HG03135 (cell line): ENCODE measurements around the gene SLC17A1.
"Not testable (repeated sequence)": the region's sequence is repeated elsewhere in the genome, so short reads cannot be mapped to it uniquely, and the experiment has no call there.

Source experiments
- ATAC-seq: cut with Tn5 transposase; IDR thresholded peaks from one replicate; pipeline ENCODE4 v1.9.1; 2021; ENCODE audit warnings: mild to moderate bottlenecking, moderate library complexity; ENCODE audit not compliant: unreplicated experiment

SLC17A1 gene

DNA sequence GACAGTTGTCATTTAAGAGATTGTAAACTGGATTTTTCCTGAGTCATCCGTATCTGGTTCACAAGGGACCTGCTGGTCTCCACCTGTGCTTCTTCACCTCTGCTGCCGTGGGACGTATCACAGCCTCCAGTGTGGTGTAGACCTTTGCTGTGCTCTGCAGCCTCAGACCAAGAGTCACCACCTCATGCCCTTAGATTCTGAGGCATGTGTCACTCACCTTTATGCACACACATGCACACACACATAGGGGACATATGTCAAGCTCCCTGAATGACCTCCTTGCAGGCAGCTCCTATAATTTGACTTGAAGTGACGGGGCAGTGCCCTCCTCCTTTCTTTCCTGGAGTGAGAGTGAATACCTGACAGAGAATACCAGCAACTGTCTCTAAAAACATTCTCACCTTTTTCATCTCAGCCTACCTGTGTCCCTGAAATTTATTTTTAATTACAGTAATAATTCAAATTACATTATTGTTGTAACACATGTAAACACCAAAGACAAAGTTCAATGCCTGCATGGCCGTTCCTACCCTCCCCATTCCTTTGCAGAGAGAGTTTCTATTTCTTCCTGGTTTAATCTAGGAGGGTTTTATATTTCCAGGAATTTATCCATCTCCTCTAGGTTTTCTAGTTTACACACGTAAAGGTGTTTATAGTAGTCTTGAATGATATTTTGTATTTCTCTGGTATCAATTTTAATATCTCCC lies 73.8 kb downstream of the SLC17A1 start:
- no peak for ATAC-seq

DNA sequence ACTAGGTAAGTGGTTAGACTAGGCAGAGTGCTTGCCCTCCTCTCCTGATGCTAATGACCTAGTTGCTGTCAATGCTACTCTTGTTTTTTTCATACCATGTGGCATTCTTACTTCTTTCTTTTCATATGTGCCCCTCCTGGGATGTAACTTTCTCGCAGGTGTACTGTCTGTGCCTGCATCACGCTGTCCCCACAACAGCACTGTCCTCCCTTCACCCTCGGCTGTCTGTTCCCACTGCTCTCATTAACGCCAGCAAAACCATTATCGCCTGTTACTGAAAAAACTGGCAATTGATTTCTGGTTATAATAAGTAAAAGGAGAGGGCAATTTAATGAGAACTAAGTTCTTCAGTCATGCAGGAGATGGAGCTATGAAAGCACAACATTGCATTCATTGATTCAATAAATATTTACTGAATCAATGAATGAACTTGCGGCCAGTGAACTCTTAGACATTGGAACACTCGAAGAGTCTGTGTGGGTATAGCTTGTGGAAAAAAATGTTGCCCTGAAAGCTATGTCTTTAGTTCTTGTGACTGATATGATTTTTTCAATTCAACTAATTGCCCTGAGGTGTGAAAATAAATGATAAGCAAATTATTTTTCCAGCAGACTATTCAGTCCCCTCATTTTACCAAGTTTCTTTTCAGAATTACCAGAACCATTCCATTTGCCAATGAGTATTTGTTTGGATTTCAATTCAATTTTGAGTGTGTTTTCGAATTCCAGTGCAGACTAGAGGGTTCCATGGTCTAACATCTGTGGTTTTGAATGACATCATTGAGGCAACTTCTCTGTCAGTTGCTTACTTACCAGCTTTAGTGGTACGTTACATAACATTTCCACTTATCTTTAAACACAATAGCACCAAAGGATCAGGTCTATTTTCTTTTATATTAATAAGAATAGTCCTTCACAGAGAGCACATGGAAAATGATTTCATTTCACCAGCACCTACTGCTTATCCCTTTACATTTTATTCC lies 75.2 kb downstream of the SLC17A1 start:
- ATAC-seq: no peak

DNA sequence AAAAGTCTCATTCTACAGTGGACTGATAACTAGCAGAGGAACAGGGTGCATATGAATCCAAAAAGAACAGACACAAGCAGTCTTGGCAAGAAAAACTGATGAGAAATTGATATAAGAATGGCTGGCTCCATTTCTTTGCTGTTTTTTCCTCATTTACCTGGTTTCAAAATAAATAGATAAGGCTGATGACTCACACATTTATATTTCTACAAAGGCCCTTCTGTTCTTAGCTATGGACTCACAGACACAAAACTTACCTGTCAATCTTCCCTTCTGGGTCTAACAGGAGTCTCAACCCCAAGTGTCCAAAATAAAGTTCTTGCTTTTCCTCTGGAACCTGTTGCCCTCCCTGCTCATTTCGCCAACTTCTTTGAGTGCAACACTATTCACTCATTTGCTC lies 76.4 kb downstream of the SLC17A1 start:
- no peak for ATAC-seq

DNA sequence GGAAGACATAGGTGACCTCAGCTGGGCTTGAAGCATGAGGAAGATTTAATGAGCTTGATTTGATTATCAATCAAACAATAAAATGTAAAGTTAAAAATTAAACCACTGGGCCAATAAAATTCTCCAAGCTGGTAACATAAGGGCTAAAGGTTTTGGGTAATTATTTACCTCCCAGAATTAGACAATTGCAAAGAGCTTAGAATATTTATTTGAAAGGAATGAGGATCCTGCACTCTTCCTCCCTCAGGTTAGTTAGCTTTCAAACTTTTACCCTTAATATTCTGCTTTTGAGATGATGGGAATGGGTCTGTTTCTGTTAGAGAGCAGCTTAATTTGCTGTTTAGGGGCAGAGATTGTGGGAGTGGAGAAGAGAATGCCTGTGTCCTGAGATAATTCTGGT lies 77.3 kb downstream of the SLC17A1 start, which contains the start of gene SLC17A4:
SLC17A4 (plus strand) TSS at position 208 of the 400 bp plus-strand sequence. CDS start 7,221 bp downstream, outside the sequence.
- ATAC-seq: no peak

DNA sequence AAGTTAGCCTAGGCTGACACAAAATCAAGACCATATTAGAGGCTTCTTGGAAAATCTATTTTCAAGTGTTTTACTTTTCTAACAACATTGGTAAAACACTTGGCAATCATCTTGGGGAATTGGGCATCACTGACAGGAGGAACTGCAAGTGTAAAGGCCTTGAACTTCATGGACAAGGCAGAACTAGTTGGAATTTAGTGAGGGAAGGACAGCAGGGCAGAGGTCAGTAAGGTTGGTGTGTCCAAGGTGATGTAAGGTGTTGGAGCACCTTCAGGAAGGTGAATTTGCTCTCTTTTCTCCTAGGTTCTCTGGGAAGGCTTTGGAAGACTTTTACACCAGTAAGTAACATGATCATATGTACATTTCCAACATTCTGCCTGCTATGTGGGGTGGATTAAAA lies 78.8 kb downstream of the SLC17A1 start:
- no peak for ATAC-seq

DNA sequence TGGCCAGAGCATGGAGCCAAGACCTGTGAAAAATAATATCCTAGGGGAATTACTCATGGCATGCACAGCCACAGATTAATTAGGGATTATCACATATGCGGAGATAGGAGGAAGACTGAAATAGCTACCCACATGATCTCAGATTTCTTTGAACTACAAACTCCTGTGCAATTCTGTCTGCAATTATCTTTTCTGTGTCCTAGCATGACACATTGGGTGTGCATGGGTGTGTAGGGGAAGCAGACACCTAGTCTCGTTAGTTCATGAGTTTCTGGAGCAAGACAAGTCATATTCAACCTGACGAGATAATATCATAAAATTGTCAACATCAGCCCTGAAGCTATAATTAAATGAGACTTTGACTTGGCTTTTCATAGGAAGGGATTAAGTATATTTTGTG lies 80.9 kb downstream of the SLC17A1 start:
- ATAC-seq: no peak

DNA sequence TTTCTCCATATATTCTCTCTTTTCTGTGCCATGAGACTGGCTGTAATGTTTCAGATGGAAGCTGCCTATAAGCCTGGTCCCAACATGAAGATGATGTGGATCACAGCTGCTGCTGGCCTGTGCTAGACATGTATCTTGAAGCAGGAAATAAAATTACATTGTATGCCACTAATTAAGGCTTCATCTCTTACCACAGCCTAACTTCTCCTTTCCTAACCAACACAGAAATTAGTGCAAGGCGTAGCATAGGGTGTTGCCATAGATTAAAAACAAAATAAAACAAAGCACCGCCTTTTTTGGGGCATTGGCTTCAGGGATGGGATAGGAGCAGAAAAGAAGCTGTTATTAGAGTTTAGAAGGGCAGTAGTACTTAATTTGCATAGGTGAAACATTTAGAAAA lies 82.0 kb downstream of the SLC17A1 start:
- no peak for ATAC-seq

DNA sequence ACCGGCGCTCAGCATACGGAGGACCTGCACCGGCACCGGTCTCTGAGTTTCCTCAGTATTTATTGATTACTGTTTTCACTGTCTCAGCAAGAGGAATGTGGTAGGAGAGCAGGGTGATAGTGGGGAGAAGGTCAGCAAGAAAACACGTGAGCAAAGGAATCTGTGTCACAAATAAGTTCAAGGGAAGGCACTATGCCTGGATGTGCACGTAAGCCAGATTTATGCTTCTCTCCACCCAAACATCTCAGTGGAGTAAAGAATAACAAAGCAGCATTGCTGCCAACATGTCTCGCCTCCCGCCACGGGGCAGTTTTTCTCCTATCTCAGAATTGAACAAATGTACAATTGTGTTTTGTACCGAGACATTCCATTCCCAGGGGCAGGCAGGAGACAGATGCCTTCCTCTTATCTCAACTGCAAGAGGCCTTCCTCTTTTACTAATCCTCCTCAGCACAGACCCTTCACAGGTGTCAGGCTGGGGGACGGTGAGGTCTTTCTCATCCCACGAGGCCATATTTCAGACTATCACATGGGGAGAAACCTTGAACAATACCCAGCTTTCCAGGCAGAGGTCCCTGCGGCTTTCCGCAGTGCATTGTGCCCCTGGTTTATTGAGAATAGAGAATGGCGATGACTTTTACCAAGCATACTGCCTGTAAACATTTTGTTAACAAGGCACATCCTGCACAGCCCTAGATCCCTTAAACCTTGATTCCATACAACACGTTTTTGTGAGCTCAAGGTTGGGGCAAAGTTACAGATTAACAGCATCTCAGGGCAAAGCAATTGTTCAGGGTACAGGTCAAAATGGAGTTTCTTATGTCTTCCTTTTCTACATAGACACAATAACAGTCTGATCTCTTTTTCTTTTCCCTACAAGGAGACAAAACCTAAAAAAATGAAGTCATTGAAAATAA lies 83.0 kb downstream of the SLC17A1 start:
- not testable (repeated sequence) for ATAC-seq

DNA sequence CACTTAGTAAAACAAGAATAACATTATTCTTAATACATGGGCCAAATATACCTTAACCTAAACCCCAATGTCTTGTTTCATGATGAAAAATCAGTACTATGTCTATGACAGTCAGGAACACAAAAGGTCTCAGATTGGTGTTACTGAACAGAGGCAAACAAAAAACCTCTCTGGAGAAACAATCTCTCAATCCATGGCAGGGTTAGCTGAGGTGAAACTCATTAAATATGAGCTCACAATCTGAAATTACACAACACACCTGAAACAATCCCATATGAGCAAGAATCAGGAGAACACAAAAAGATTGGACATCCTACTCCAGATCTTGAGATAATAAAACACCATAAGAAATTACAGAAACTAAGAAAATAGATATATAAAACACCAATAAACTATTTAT lies 83.8 kb downstream of the SLC17A1 start:
- ATAC-seq: no peak

DNA sequence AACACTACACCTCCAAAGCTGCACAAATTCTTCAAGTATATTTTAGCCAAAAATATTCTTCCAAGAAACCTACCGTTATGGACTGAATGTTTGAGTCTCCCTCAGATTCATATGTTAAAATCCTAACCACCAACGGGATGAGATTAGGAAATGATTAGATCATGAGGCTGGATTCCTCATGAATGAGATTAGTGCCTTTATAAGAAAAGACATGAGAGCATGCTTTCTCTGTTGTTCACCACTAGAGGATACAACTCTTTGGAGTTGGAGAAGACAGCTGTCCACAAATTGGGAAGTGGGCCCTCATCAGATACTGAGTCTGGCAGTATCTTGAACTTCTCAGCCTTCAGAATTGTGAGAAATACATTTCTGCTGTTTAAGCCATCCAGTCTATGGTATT lies 84.4 kb downstream of the SLC17A1 start:
- no peak for ATAC-seq

DNA sequence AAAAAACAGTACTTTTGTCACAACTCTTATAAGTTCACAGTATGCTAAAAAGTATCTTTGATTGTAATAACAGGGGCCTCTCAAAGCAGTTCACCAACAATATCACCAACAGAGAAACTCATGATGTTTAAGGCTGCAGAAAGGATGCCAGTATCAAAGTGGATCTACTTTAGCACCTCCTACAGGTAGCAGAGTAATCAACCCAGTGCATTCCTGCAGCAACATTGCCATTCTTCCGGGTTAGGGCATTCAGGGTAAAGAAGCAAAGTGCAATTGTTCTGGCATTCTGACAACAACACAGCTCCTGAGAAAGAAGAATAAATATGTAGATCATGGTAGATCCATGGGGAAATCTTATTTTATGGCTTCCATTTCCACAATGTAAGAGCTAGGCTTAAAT lies 84.9 kb downstream of the SLC17A1 start:
- no peak for ATAC-seq

DNA sequence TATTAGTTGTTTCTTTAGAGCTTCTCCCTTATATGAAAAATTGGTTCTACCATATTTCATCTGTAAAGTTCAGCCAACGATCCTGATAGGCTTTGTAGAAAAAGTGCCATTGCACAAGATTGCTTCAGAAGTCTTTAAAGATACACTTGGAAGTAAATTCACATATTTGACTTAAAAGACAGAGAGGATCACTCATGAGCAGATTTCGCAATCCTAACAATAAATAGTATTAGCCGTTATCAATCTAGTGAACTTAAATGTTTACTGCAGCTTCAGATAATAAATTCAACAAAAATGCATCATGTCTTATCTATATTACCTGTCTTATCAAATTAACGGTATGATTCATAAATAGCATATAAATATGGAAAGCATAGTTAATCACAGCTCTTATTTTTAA lies 86.0 kb downstream of the SLC17A1 start:
- ATAC-seq: no peak

DNA sequence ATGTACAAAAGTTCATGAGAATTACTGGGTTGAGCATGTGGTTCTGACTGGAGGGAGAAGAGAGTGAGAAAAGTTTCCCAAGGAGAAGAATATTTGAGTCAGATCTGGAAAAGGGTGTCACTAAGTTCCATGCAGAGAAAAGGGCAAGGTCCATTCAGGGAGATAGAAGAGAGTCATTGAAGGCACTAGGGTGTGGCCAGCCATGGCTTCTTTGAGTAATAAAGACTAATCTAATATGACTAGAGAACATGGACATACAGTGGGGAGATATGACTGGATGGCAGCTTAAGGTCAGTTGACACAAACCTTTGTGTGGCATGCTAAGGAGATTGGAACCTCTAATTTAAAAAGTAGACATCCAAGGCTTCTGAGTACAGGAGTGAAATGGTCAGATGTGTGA lies 88.0 kb downstream of the SLC17A1 start:
- no peak for ATAC-seq

DNA sequence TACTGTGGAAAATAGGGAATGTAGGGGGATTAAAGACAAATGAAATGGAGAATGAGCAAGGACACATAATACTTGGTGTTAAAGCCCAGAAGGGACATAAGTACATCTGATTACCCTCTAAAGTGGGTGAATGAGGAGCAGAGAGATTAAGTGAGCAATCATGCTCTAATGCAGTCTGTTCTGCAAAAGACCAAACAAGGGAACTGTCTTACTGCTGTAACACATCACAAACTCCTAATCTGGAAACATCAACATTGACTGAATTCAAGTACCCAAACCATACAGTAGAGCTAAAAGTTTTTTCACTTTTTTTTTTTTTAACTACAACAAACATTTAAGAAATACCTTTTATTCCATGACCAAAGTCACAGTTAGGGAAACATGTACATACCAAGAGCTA lies 96.6 kb downstream of the SLC17A1 start:
- no peak for ATAC-seq
